ENCODE measurements around the gene PLAGL2. TPM values are rescaled to one million over a fixed set of nuclear protein-coding genes. Genes with fewer than 3 reads are reported as not detected.
A peak's percentile ranks its signal among the peaks of the same experiment; 100 is the strongest.
"Not testable (repeated sequence)": the region's sequence is repeated elsewhere in the genome, so short reads cannot be mapped to it uniquely, and the experiment has no call there.

PLAGL2 gene
- total RNA-seq, 1 experiment from 2014 or later = 8.5 TPM

DNA sequence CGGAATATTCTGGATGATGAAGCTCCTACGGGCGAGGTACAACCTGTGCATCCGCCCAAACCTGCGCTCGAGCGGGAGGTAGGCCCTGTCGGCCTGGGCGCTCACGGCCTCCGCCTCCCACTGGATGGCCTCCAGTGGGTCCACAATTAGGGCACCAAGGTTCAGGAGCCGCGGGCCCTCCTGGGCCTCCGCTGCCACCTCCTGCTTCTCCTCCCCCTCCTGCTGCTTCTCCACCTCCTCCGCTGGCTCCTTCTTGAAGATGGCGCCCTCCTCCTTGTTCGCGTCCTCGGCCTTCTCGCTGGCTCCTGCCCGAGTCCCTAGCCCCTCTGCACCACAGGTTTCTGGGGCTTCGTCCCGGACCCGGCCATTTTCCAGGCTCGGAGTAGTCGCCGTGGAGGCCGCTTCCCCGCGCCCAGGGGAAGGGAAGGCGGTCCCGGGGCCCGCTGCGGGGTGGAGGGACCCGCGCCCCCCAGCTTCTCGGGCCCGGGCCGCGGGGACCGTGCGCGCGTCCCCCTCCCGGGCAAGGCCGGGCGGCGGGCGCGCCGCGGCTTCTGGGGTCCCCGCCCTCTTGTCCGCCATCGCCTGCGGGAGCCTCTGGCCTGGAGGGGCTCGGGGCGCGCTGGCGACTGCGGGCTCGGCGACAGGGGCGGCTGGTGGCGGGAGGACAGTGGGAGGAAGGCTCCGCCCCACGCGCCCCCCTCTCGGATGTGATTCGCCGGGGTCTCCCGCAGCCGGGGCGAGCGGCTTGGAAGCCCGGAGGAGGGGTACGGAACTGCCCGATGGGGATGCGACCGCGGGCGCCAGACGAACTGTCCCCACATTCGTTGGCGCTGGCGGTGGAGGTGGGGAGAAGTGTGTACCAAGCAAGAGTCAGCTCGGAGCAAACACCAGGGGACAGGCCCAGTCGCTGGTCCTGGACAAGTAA, 17.6 kb downstream of the PLAGL2 start:
- H3K36me3 ChIP-seq (replicated peaks; ENCODE audit: control insufficient read depth, insufficient read depth, low read length) = peaks cover 2% of the 10 kb centered on the region
- peak overlapping the region; percentile 64 for H3K4me3 ChIP-seq (ENCODE audit: insufficient read depth, low read depth, low read length)
- peak; percentile 94 for DNase-seq
- H3K27me3 ChIP-seq (ENCODE audit: control insufficient read depth, insufficient read depth, low read length) = no peaks in the 10 kb centered on the region; the same call in 1 of the 2 replicates

DNA sequence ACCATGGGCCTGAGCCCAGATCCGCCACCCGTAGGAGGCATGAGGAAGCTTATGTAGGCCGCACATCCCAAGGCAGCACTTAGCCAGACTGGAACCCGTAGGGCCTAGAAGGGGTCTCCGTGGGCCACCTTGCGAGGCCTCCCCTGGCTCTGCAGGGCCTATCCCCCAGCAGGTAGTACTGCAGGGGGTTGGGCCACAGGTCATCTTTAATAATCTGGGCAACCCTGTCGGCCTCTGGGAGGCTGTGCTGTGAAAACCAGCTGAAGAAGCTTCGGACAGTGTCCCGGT, 18.5 kb downstream of the PLAGL2 start:
- no peak overlapping the region for H3K4me3 ChIP-seq (ENCODE audit: insufficient read depth, low read depth, low read length)
- DNase-seq = no peak
- H3K27me3 ChIP-seq (ENCODE audit: control insufficient read depth, insufficient read depth, low read length) = no peaks in the 10 kb centered on the region; the same call in 1 of the 2 replicates
- H3K36me3 ChIP-seq (replicated peaks; ENCODE audit: control insufficient read depth, insufficient read depth, low read length) = peaks cover 1% of the 10 kb centered on the region

DNA sequence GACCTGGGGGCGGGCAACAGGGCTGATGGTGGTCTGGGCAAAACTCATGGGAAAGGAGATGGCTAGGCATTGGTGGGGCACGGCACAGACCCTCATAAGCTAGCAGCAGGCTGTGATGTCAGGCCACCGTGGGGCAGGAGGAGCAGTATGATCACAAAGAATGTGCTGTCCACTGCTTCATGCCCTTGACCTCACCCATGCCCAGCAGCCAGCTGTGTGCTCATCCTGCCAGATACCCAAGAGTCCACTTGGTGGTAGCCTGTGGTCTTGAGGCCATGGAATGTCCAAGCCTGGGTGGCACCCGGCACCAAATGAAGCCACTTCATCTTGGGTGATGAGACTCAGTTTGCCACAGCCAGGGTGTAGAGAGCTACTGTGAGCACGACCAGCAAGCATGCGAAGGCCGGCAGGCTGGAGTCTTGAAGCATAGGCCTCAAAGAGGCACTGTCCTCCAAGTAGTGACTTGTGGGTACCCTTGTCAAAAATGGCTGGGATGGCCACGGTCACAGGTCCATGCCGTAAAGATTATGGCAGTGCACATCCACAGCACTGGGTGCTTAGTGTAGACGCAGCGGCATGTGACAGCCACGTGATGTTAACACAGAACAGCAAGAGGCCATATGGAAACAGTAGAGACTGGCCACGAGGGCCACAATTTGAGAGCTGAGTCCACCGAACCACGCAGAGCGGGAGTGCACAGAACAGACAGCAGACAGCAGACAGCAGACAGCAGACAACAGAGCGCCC, 19.0 kb downstream of the PLAGL2 start:
- Histone ChIP-seq H3K27me3 (ENCODE audit: control insufficient read depth, insufficient read depth, low read length) (no peaks in the 10 kb centered on the region; the same call in 1 of the 2 replicates), H3K36me3 (replicated peaks; ENCODE audit: control insufficient read depth, insufficient read depth, low read length) (peaks cover 1% of the 10 kb centered on the region), H3K4me3 (ENCODE audit: insufficient read depth, low read depth, low read length) (no peak overlapping the region)
- DNase-seq = no peak

DNA sequence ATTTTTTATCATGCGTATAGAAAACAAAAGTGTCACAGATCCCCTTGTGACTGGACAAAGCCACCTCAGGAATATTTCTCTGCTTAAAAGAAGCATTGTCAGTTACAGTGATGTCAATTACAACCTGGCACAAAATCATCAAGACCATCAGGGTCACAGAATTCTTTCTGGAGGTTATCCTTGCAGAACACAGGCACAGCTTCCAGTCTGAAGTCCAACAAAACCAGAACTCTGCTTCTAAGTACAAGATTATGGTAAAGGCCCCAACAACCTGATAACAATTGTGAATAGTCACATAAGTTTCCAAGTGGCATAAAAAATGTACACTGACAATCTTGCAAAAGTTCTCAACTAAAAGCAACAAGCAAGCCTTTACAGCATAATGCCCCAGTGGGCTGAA, 21.0 kb downstream of the PLAGL2 start:
- no peak for DNase-seq

DNA sequence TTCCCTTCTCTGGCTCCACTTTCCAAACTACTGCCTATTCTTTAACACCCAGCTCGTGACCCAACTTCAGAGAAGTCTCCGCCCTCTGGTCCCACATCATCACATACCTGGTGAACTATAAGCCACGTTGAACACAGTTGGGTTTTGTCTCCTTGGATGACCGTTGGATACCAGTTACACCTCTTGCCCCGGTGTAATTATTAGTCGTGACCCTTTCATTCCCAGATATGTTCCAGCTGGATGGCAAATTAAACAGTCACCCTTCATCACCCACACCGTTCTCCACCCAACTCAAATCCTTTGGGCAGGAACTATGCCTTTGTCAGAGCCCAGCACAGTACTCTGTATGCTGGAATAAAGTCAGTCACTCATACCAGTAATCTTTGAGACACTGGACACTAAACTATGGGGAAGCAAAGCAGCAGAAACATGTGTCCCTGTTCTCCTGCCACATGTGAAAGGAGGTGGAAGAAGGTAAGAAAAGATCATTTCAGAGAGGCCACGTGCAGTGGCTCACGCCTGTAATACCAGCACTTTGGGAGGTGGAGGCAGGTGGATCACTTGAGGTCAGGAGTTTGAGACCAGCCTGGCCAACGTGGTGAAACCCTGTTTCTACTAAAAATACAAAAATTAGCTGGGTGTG, 22.5 kb downstream of the PLAGL2 start:
- no peaks in the 10 kb centered on the region for H3K27me3 ChIP-seq (ENCODE audit: control insufficient read depth, insufficient read depth, low read length)
- no peaks in the 10 kb centered on the region; the same call in 1 of the 2 replicates for H3K36me3 ChIP-seq (replicated peaks; ENCODE audit: control insufficient read depth, insufficient read depth, low read length)
- no peak overlapping the region for H3K4me3 ChIP-seq (ENCODE audit: insufficient read depth, low read depth, low read length)
- DNase-seq = no peak

More for the DNA sequence above, 21.0 kb downstream of the PLAGL2 start:
- Histone ChIP-seq H3K4me3 (ENCODE audit: insufficient read depth, low read depth, low read length) (no peak overlapping the region), H3K27me3 (ENCODE audit: control insufficient read depth, insufficient read depth, low read length) (no peaks in the 10 kb centered on the region; the same call in 1 of the 2 replicates), H3K36me3 (replicated peaks; ENCODE audit: control insufficient read depth, insufficient read depth, low read length) (no peaks in the 10 kb centered on the region; the same call in 1 of the 2 replicates)

DNA sequence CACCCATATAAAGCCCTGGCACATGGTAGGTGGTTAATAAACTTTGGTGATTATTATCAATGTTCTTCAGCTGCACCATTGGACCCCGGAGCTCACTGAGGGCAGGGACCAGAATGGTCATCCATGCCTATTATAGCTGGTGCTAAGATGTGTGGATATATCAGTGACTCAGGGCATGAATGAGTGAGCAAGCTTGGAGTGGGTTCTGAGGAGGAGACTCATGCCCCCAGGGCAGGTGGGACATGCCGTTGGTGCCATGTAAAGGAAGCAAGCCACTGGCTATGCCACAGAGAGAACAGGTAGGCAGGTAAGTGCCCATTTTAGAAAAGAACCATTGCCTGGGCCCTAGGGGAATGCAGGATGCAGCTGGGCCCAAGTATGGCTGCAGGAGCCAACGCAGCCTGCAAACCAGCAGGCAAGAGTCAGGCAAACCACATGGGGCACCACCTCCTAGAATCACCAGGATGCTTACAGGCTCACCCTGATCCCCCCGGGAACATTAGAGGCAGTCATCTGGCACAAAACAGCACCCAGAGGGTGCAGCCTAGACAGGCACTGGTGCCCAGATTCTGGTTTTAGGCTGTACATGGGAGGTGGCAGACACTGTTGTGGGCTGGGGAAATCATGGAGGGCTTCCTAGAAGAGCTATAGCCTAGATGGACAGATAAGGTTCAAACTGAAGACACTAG, 23.5 kb downstream of the PLAGL2 start:
- Histone ChIP-seq H3K27me3 (ENCODE audit: control insufficient read depth, insufficient read depth, low read length) (no peaks in the 10 kb centered on the region), H3K4me3 (ENCODE audit: insufficient read depth, low read depth, low read length) (no peak overlapping the region), H3K36me3 (replicated peaks; ENCODE audit: control insufficient read depth, insufficient read depth, low read length) (no peaks in the 10 kb centered on the region; the same call in 1 of the 2 replicates)
- DNase-seq = no peak

DNA sequence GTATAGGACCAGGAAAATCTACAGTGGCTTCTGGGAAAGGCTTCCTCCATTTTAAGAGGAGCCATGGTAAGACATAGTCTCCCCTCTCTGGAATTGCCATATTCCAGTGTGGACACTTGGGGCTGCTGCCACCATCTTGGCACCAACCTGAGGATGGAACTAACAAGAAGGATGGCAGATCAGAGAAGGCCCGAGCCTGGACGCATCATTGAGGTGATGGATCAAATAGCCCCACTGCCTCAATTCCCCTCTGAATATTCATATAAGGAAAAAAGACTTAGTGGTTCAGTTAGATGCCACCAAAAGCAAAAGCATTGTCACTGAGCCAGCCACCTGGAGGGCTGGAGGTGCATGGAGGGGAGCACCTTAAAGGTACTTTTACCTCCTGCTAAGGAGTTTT, 25.9 kb downstream of the PLAGL2 start:
- Histone ChIP-seq H3K4me3 (ENCODE audit: insufficient read depth, low read depth, low read length) (no peak overlapping the region), H3K36me3 (replicated peaks; ENCODE audit: control insufficient read depth, insufficient read depth, low read length) (no peaks in the 10 kb centered on the region), H3K27me3 (ENCODE audit: control insufficient read depth, insufficient read depth, low read length) (no peaks in the 10 kb centered on the region)
- no peak for DNase-seq

DNA sequence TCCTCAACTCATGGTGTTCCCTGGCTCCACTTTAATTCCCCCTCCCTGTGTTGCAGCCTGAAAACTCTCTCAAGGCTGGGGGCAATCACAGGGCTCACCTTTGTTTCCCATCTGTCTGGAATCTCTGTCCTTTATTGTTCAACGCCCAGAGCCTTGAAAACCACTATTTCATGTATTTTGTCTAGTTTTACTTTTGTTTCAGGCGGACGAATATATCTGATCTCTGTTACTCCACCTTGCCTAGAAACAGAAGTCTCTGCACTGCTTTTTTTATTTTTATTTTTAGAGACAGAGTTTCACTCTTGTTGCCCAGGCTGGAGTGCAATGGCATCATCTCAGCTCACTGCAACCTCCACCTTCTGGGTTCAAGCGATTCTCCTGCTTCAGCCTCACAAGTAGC, 27.6 kb downstream of the PLAGL2 start:
- Histone ChIP-seq H3K36me3 (replicated peaks; ENCODE audit: control insufficient read depth, insufficient read depth, low read length) (no peaks in the 10 kb centered on the region), H3K4me3 (ENCODE audit: insufficient read depth, low read depth, low read length) (no peak overlapping the region), H3K27me3 (ENCODE audit: control insufficient read depth, insufficient read depth, low read length) (no peaks in the 10 kb centered on the region)
- DNase-seq = no peak

DNA sequence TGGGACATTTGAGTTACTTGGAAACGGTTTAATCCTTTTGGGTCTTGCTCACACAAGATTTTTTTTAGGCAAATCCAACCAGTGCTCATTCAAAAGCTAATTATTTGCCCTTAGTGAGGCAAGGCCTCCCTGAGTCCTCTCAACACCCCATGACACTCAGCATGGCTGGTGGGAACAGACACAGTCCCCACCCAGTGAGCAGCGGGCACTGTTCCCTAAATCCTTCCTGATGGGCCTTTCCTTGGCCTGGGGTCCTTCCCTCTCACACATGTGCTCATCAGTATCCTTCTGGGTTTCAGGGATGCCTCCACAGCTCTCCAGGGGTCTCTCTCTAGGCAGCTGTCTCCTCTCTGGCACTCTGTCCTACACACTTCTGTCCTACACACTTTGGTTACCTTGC, 28.0 kb downstream of the PLAGL2 start:
- no peak overlapping the region for H3K4me3 ChIP-seq (ENCODE audit: insufficient read depth, low read depth, low read length)
- H3K27me3 ChIP-seq (ENCODE audit: control insufficient read depth, insufficient read depth, low read length) = no peaks in the 10 kb centered on the region
- no peak for DNase-seq
- H3K36me3 ChIP-seq (replicated peaks; ENCODE audit: control insufficient read depth, insufficient read depth, low read length) = no peaks in the 10 kb centered on the region

DNA sequence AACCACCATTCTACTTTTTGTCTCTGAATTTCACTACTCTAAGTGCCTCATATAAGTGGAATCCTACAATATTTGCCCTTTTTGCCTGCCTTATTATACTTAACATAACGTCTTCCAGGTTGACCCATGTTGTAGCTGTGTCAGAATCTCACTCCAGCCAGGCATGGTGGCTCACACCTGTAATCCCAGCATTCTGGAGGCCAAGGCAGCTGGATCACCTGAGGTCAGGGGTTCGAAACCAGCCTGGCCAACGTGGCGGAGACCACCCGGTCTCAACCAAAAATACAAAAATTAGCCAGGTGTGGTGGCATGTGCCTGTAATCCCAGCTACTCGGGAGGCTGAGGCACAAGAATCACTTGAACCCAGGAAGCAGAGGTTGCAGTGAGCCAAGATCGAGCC, 29.8 kb downstream of the PLAGL2 start:
- H3K27me3 ChIP-seq (ENCODE audit: control insufficient read depth, insufficient read depth, low read length); H3K4me3 ChIP-seq (ENCODE audit: insufficient read depth, low read depth, low read length); DNase-seq; H3K36me3 ChIP-seq (replicated peaks; ENCODE audit: control insufficient read depth, insufficient read depth, low read length): not testable (repeated sequence)

DNA sequence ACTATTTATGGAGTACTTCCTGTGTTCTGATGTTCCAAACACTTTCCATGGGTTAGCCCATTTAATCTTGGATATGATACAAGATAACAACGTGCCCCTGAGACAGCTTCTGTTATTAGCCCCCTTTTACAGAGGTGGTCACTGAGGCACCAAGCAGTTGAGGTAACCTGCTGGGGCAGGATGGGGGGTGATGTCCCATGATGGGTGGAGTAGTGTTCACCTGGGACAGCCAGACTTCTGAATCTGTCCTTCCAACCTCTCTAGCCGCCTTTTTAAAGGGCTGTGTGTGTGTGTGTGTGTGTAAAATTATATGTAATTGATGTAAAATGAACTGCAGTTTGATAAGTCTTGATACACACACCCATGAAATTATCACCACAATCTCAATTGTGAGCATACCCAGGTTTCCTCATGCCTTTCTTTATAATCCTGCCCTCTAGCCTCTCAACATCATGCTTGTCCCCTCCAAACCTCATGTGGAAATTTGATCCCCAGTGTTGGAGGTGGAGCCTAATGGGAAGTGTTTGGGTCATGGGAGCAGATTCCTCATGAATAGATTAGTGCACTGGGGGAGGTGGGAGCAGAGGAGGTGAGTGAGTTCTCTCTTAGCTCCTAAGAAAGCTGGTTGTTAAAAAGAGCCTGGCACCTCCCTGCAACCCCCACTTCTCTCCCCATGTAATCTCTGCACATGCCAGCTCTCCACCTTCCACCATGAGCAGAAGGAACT, 39.2 kb downstream of the PLAGL2 start:
- Histone ChIP-seq H3K36me3 (replicated peaks; ENCODE audit: control insufficient read depth, insufficient read depth, low read length) (peaks cover 23% of the 10 kb centered on the region), H3K4me3 (ENCODE audit: insufficient read depth, low read depth, low read length) (no peak overlapping the region), H3K27me3 (ENCODE audit: control insufficient read depth, insufficient read depth, low read length) (no peaks in the 10 kb centered on the region)
- peak; percentile 77 for DNase-seq

DNA sequence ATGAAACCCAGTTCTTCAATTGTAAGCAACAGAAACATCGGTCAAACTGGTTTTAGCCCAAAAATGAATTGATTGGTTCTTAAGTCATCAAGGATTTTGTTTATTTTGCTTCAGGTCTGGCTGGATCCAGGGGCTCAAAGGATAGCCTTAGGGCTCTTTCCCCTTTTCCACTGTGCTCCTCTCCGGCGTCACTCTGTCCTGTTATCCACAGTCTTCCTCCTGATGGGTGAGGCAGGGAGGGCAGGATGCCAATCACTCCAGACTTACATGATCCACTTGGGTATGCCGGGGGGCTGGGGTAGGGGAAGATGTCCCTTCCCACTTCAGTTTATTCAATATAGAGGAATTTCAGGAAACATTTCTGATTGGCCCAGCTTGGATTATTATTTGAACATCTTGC, 40.0 kb downstream of the PLAGL2 start:
- no peak for DNase-seq
- peaks cover 28% of the 10 kb centered on the region for H3K36me3 ChIP-seq (replicated peaks; ENCODE audit: control insufficient read depth, insufficient read depth, low read length)

DNA sequence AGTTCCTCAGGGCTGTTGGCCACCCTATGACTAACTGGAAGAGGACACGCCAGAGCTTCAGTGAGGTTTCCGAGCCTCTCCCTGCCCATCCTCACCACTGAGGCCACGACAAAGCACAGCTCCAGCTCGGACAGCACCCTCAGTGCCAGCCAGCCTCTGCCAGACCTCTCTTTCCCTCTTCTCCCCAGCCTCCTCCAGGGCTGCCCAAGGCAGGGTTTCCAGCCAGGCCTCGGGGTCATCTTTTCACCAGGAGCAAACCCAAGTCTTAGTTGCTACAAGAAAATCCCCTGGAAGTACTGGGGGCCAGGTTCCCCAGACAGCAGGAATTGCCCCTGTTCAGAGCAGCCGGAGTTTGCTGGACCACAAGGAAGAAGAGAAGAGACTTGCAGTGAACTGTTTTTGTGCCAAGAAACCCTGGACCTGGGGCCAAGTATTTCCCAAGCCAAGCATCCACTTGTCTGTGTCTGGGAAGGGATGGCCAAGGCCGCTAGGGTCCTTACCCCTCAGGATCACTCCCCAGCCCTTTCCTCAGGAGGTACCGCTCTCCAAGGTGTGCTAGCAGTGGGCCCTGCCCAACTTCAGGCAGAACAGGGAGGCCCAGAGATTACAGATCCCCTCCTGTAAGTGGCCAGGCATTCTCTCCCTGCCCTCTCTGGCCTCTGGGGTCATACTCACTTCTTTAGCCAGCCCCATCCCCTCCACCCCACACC, 41.6 kb downstream of the PLAGL2 start:
- Histone ChIP-seq H3K4me3 (ENCODE audit: insufficient read depth, low read depth, low read length) (no peak overlapping the region), H3K27me3 (ENCODE audit: control insufficient read depth, insufficient read depth, low read length) (no peaks in the 10 kb centered on the region), H3K36me3 (replicated peaks; ENCODE audit: control insufficient read depth, insufficient read depth, low read length) (peaks cover 43% of the 10 kb centered on the region)
- no peak for DNase-seq

More for the DNA sequence above, 40.0 kb downstream of the PLAGL2 start:
- H3K27me3 ChIP-seq (ENCODE audit: control insufficient read depth, insufficient read depth, low read length) = no peaks in the 10 kb centered on the region
- no peak overlapping the region for H3K4me3 ChIP-seq (ENCODE audit: insufficient read depth, low read depth, low read length)
